Large intestine (tissue), 3 donors: Measurements from ENCODE around the gene RAB11B. TPM values are rescaled to one million over a fixed set of nuclear protein-coding genes. Genes with fewer than 3 reads are reported as not detected.
A peak's percentile ranks its signal among the peaks of the same experiment; 100 is the strongest.

ENCODE experiments used
- DNase-seq, 2 donors: peaks; one replicate each; pipeline versions ENCODE4 v3.0.0 to v3.0.0-alpha.2; 2013
- H3K27ac ChIP-seq: one replicate; pipeline ENCODE4 v1.5.1; 2013; ENCODE audit warnings: low read length
- H3K27me3 ChIP-seq: 2 replicates; pipeline ENCODE4 v1.6.1; 2013; ENCODE audit warnings: low read length; ENCODE audit not compliant: control insufficient read depth, insufficient read depth
- H3K36me3 ChIP-seq: 2 replicates; pipeline ENCODE4 v1.6.1; 2013; ENCODE audit warnings: low read length; ENCODE audit not compliant: control insufficient read depth, insufficient read depth
- H3K4me1 ChIP-seq: one replicate; pipeline ENCODE4 v1.6.1; 2013; ENCODE audit warnings: low read length; ENCODE audit not compliant: control insufficient read depth, insufficient read depth
- H3K4me3 ChIP-seq: one replicate; pipeline ENCODE4 v1.5.1; 2013; ENCODE audit warnings: low read length
- H3K9me3 ChIP-seq: one replicate; pipeline ENCODE4 v1.6.1; 2013; ENCODE audit warnings: mild to moderate bottlenecking, low read depth, low read length, moderate library complexity; ENCODE audit not compliant: control insufficient read depth
- WGBS: methylation state at CpG from one replicate; pipeline ENCODE4 v1.1.5; 2013; ENCODE audit warnings: low lambda C conversion rate; ENCODE audit not compliant: insufficient coverage; 5-methylcytosine and 5-hydroxymethylcytosine counted together
- polyA plus RNA-seq: library from polyadenylated mRNA; unstranded; fragments of 120-200 nt; gene quantifications from one replicate; pipeline ENCODE4 v1.2.1, GENCODE V29; 2013

Gene RAB11B
- polyA plus RNA-seq, 1 donor, result 96.4 TPM

DNA sequence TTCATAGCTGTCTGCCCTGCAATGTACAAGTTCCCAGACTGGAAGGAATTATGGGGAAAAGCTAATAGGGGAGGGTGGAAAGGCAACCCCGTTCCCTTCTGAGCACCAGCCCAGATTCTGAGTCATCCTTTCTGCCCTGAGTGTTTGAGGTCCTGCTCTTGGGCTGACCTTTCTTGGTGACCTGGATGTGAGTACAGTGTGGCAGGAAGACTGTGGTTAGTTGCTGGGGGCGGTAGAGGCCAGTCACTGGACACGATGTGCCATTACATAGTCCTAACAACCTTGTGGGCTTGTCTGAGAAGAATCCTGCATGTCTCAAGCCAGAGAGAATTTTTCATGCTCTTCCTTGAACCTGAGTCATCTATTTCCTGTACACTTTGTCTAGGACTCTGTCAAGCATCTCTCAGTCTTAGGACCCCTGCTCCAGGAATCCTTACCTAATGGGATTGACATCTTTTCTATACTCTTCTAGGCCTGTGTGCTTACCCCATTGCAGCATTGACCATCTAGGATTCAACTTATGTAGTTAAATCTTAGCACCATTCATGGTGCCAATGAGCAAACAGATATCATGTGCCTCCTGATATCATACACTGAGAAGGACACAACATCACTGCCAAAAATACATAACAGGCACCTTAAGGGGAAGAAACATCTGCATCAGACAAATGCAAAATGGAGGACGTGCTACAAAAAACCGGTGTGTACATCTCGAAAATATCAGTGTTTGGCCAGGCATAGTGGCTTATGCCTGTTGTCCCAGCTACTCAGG is 34.3 kb upstream of the RAB11B start:
- peak in 1 of 2 donors; percentile 42 for DNase-seq
- H3K27ac ChIP-seq, result peak overlapping the region; percentile 31
- no peak overlapping the region for H3K4me3 ChIP-seq
- H3K9me3 ChIP-seq, result peaks cover 5% of the 10 kb centered on the region
- H3K27me3 ChIP-seq, result peaks cover 3% of the 10 kb centered on the region
- peaks cover 4% of the 10 kb centered on the region for H3K4me1 ChIP-seq
- no peaks in the 10 kb centered on the region for H3K36me3 ChIP-seq
- no CpG with 5 or more reads among the region's 6 CpGs for WGBS

- peaks cover 5% of the 10 kb centered on the region for H3K9me3 ChIP-seq
- no CpG with 5 or more reads among the region's 4 CpGs for WGBS
- H3K27ac ChIP-seq, result peak overlapping the region; percentile 54
- H3K4me3 ChIP-seq, result no peak overlapping the region
- DNase-seq, result peak; percentile 74 to 88
- no peaks in the 10 kb centered on the region for H3K36me3 ChIP-seq
- H3K27me3 ChIP-seq, result peaks cover 3% of the 10 kb centered on the region
- H3K4me1 ChIP-seq, result peaks cover 9% of the 10 kb centered on the region
Observed at GRCh38 chr19:8357007-8357521, 33.1 kb upstream of the RAB11B start.

DNA sequence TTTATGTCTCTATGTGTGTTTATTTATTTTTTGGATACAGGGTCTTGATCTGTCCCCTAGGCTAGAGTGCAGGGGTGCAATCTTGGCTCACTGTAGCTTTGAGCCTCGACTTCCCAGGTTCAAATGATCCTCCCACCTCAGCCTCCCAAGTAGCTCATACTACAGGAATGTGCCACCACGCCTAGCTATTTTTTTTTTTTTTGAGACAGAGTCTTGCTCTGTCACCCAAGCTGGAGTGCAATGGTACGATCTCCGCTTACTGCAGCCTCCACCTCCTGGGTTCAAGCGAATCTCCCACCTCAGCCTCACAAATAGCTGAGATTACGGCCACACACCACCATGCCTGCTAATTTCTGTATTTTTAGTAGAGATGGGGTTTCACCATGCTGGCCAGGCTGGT is 31.2 kb upstream of the RAB11B start:
- Histone ChIP-seq H3K36me3 (no peaks in the 10 kb centered on the region), H3K4me3 (no peak overlapping the region), H3K27ac (no peak overlapping the region), H3K4me1 (peaks cover 18% of the 10 kb centered on the region), H3K27me3 (peaks cover 2% of the 10 kb centered on the region), H3K9me3 (peaks cover 5% of the 10 kb centered on the region)
- DNase-seq, result no peak
- no CpG with 5 or more reads among the region's 6 CpGs for WGBS

DNA sequence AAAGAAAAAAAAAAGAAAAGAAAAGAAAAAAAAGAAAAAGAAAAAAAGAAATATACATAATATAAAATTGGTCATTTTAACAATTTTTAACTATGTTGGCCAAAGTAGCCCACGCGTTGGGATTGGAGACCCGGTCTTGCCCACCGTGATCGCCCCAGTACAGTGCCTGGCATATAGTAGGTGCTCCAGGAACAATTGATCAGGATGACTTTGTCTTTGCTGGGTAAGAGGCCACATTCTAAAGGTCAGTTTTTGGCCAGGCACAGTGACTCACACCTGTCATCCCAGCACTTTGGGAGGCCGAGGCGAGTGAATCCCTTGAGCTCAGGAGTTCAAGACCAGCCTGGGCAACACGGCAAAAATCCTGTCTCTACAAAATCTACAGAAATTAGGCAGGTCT is 30.0 kb upstream of the RAB11B start:
- H3K27me3 ChIP-seq, result peaks cover 12% of the 10 kb centered on the region
- H3K9me3 ChIP-seq, result peaks cover 5% of the 10 kb centered on the region
- 75% methylated on average over 4 of the region's 8 CpGs for WGBS
- peaks cover 25% of the 10 kb centered on the region for H3K4me1 ChIP-seq
- H3K4me3 ChIP-seq, result no peak overlapping the region
- no peak for DNase-seq
- H3K36me3 ChIP-seq, result no peaks in the 10 kb centered on the region
- no peak overlapping the region for H3K27ac ChIP-seq

GRCh38 chr19:8361921-8362793 is 28.0 kb upstream of the RAB11B start:
- DNase-seq, result peak; percentile 82 to 85
- no peaks in the 10 kb centered on the region for H3K36me3 ChIP-seq
- WGBS, result no CpG with 5 or more reads among the region's 12 CpGs
- H3K27me3 ChIP-seq, result peaks cover 26% of the 10 kb centered on the region
- no peaks in the 10 kb centered on the region for H3K9me3 ChIP-seq
- H3K27ac ChIP-seq, result no peak overlapping the region
- no peak overlapping the region for H3K4me3 ChIP-seq
- peaks cover 23% of the 10 kb centered on the region for H3K4me1 ChIP-seq

- H3K36me3 ChIP-seq, result no peaks in the 10 kb centered on the region
- no peak within 1 kb of the TSS for H3K27ac ChIP-seq
- no peaks in the 10 kb centered on the region for H3K9me3 ChIP-seq
- peaks cover 27% of the 10 kb centered on the region for H3K4me1 ChIP-seq
- peak in 1 of 2 donors; percentile 58 for DNase-seq
- H3K27me3 ChIP-seq, result peaks cover 26% of the 10 kb centered on the region
- peak within 1 kb of the TSS; percentile 45 for H3K4me3 ChIP-seq
- no CpG with 5 or more reads among the region's 81 CpGs for WGBS
Observed at GRCh38 chr19:8363803-8364771, 26.1 kb upstream of the RAB11B start, which contains the start of gene ANGPTL4. Gene ANGPTL4 (plus strand): TSS chr19:8364155. CDS start chr19:8364322, 167 bp downstream.

GRCh38 chr19:8366121-8366581 is 24.0 kb upstream of the RAB11B start:
- H3K27me3 ChIP-seq, result peaks cover 26% of the 10 kb centered on the region
- peaks cover 1% of the 10 kb centered on the region for H3K9me3 ChIP-seq
- H3K4me3 ChIP-seq, result no peak overlapping the region
- peaks cover 33% of the 10 kb centered on the region for H3K4me1 ChIP-seq
- no peak overlapping the region for H3K27ac ChIP-seq
- no peak for DNase-seq
- H3K36me3 ChIP-seq, result no peaks in the 10 kb centered on the region
- no CpG with 5 or more reads among the region's 11 CpGs for WGBS

DNA sequence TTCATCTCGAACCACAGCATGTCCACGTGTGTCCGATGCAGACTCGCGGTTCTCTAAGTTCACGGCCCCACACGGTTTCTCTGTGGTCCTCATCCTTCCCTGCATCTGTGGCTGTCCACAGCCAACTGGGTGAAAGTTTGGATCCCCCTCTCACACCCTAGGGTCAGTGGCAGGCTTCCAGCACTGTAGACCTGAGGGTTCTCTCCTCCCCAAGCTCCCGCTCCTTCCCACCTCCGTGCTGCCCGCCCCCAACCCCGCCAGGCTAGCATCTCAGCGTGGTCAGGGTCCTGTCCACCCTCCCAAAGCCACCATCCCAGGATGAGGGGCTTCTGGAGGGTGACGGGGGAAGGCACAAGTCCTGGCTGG is 23.2 kb upstream of the RAB11B start:
- H3K4me1 ChIP-seq, result peaks cover 33% of the 10 kb centered on the region
- no CpG with 5 or more reads among the region's 13 CpGs for WGBS
- DNase-seq, result no peak
- no peaks in the 10 kb centered on the region for H3K36me3 ChIP-seq
- H3K4me3 ChIP-seq, result no peak overlapping the region
- peaks cover 3% of the 10 kb centered on the region for H3K9me3 ChIP-seq
- no peak overlapping the region for H3K27ac ChIP-seq
- peaks cover 26% of the 10 kb centered on the region for H3K27me3 ChIP-seq

GRCh38 chr19:8367327-8368001 is 22.7 kb upstream of the RAB11B start:
- Histone ChIP-seq H3K27ac (no peak overlapping the region), H3K9me3 (peaks cover 3% of the 10 kb centered on the region), H3K27me3 (peaks cover 25% of the 10 kb centered on the region), H3K4me1 (peaks cover 29% of the 10 kb centered on the region), H3K36me3 (no peaks in the 10 kb centered on the region), H3K4me3 (no peak overlapping the region)
- no CpG with 5 or more reads among the region's 23 CpGs for WGBS
- DNase-seq, result peak; percentile 66 to 67
